VCaP (cell line): Measurements from ENCODE around the gene IBSP.

Source experiments
- H3K27ac ChIP-seq: fragments of 450-650 bp; 2 replicates; pipeline ENCODE4 v1.5.1; 2017
- TF ChIP-seq, protein P1 (sequence below): fragments of 450-650 bp; conservative IDR thresholded peaks from 2 replicates; pipeline ENCODE4 v1.5.1; 2017; ENCODE audit warnings: mild to moderate bottlenecking, moderate library complexity

The IBSP gene

DNA sequence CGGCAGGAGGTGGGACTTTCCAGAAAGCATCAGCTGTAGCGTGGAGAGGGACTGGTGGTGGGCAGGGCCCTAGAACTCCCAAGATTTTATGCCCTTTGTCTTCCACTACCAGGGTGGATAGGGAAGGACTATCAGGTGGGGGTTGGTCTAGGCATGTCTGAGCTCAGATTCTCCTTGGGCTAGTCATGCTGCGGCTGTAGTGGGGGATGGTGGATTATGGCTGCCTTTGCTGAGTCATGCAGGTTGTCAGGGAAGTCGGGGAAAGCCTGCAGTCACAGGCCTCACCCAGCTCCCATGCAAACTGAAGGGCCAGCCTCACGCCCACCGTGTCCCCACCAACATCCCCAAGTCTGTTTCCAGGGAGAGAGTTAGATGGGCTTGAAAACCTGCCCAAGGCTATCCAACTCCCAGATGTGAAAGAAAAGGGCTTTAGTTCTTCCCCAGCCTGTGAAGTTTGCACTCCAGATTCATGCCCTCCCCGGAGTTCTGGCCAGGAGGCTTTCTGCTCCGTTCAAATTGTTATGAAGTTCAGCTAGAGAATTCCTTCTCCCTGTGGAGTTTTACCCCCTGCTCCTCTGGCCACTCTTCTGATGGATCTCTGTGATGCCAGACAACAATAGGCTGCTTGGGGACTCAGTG lies 20.0 kb downstream of the IBSP start:
- no peak overlapping the region for H3K27ac ChIP-seq
- TF ChIP-seq, protein P1, sequence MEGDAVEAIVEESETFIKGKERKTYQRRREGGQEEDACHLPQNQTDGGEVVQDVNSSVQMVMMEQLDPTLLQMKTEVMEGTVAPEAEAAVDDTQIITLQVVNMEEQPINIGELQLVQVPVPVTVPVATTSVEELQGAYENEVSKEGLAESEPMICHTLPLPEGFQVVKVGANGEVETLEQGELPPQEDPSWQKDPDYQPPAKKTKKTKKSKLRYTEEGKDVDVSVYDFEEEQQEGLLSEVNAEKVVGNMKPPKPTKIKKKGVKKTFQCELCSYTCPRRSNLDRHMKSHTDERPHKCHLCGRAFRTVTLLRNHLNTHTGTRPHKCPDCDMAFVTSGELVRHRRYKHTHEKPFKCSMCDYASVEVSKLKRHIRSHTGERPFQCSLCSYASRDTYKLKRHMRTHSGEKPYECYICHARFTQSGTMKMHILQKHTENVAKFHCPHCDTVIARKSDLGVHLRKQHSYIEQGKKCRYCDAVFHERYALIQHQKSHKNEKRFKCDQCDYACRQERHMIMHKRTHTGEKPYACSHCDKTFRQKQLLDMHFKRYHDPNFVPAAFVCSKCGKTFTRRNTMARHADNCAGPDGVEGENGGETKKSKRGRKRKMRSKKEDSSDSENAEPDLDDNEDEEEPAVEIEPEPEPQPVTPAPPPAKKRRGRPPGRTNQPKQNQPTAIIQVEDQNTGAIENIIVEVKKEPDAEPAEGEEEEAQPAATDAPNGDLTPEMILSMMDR, result no peak

DNA sequence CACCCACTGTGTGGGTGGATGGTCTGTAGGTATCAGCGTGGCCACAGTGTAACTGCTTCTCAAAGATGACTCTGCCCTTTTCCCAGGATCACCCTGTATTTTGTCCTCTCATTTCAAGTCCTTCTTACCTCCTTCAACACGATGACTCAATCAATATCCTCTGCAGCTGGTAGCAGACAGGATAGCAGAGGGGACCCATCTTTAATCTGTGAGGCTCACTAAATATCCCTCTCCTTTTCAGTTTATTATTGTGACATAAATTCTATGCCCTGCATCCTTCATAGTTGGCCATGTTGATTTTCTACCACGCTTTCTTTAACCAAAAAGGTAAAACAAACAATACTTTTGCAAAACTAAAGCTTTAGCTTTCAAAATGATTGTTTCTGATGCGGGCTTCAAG lies 23.8 kb downstream of the IBSP start:
- TF ChIP-seq, protein P1, result no peak
- no peak overlapping the region for H3K27ac ChIP-seq

DNA sequence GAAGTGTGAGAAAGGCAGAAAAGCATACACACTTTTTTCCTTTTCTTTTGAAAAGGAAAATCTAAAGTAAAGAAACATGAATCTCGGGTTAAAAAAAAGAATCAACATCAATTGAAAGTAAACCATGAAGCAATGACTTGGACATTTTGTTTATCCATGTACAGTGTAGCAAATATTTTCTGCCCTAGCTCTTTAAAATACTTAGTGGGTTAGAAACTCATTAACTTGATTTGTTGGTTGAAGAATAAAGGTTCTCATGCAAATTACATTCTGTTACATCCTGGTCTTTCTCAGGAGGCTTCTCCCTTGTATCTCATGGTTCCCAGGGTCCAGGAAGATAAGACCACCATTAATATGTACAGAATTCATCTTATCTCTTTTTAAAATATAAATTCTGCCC lies 24.4 kb downstream of the IBSP start:
- TF ChIP-seq, protein P1, result no peak
- H3K27ac ChIP-seq, result no peak overlapping the region

DNA sequence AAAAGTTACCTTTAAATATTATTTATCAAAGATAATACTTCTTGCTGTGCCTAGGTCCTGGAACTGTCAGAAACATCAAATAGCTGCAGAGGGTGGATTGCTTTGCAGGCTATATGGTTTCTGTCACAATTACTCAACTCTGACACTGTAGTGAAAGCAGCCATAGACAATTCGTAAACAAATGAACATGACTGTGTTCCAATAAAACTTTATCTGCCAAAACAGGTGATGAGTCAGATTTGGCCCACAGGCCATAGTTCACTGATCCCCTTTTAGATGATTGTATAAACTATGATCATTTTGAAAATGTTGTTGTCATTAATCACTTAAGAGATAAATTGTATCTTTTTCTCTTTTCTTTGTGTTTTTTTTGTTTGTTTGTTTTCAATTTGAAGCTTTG lies 25.0 kb downstream of the IBSP start:
- TF ChIP-seq, protein P1, result no peak
- H3K27ac ChIP-seq, result no peak overlapping the region

DNA sequence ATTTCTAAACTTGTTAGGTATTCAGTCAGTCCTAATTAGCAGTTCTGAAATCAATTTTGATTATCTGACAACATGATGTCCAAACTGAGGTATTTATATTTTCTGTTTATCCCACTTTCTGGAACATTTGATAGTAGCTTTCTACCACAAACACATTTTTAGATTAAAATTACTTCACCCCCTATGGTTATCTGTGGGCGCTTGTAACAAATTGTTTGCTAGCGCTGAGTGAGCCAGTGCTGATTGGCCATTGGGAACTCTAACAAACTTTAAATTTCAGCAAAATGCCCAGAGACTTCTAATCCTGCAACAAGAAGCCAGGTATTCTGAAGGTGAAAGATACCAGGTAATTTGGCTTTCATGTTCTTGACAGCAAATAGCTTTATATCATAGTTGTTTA lies 33.3 kb downstream of the IBSP start, which contains the start of gene MEPE:
Gene MEPE (plus strand): TSS at position 301 of the 400 bp plus-strand sequence. CDS start 1,746 bp downstream, outside the sequence.
- TF ChIP-seq, protein P1, result no peak

DNA sequence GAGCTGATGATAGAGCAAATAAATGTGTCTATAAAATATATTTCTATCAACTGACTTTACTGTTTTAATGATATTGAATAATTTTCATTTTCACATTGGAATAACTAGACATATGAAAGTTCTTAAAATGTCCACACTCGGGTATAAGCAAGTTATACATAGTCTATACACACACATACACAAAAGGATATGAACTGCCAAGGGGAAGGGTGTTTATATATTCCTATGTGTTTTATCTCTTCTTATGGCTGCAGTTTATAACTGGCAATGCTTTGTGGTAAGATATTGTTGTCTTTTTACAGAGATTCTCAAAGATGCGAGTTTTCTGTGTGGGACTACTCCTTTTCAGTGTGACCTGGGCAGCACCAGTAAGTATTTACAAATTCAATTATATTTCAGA lies 35.0 kb downstream of the IBSP start:
- TF ChIP-seq, protein P1, result no peak
- H3K27ac ChIP-seq, result no peak overlapping the region

More for the DNA sequence above, 33.3 kb downstream of the IBSP start, which contains the start of gene MEPE:
- no peak within 1 kb of the TSS for H3K27ac ChIP-seq

DNA sequence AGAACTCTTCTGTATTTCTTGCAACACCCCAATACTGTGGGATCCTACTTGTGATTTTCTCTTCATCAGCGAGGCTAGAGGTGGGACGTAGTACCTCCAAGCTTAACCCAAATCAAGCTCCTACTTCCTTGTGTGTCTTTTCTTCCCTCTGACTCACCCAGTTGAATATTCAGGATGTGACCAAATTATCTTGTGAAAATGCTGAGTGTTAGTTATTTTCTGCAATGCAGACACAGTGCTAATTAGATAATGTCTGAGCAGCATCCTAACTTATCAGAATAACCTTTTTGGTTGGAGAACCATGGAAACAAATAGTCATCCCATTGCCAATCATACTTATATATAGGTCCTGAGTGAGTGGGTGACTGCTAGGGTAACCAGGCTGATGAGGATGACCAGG lies 35.8 kb downstream of the IBSP start:
- no peak overlapping the region for H3K27ac ChIP-seq
- TF ChIP-seq, protein P1, result no peak
